ENCODE measurements around the gene R3HDM4. TPM values are rescaled to one million over a fixed set of nuclear protein-coding genes. Genes with fewer than 3 reads are reported as not detected.

R3HDM4 gene
- total and polyA plus RNA-seq, 9 of the 15 experiments (the other 6 are each of a cell fraction or from before 2014, with no cell fraction given): 3.2 to 154 (median 59.0) TPM

- TF ChIP-seq ATF2 (CRISPR knock-in tag; IDR thresholded peaks at IDR 0.05) (no peak), KAT7 (CRISPR knock-in tag; IDR thresholded peaks at IDR 0.05; ENCODE audit: borderline replicate concordance) (peak; percentile 78; the same call in 1 of the 2 replicates), STAT5A (IDR thresholded peaks at IDR 0.05; ENCODE audit: borderline replicate concordance, low read length) (no peak; the same call in 1 of the 2 replicates), ZBTB17 (CRISPR knock-in tag; IDR thresholded peaks at IDR 0.05) (peak; percentile 68; the same call in 1 of the 2 replicates), KLF6 (CRISPR knock-in tag; IDR thresholded peaks at IDR 0.05; ENCODE audit: borderline replicate concordance) (no peak), JUN (IDR thresholded peaks at IDR 0.05; ENCODE audit: borderline replicate concordance, low read depth, low read length) (peak; percentile 96), JUN (CRISPR knock-in tag; IDR thresholded peaks at IDR 0.05; ENCODE audit: borderline replicate concordance) (peak; percentile 38; the same call in 1 of the 2 replicates), FIP1L1 (IDR thresholded peaks at IDR 0.05; ENCODE audit: low read depth, low read length, poor library complexity, severe bottlenecking) (no peak), ZBTB33 (CRISPR knock-in tag; IDR thresholded peaks at IDR 0.05) (no peak), LEF1 (IDR thresholded peaks at IDR 0.05) (peak; percentile 83), ZNF12 (CRISPR knock-in tag; IDR thresholded peaks at IDR 0.05) (0 out of 2 replicates have a peak, but pooled peaks have one; percentile 42), ZBTB9 (CRISPR knock-in tag; IDR thresholded peaks at IDR 0.05) (peak; percentile 79; the same call in 1 of the 2 replicates), HOXB6 (CRISPR knock-in tag; IDR thresholded peaks at IDR 0.05; ENCODE audit: borderline replicate concordance) (no peak), SAFB2 (IDR thresholded peaks at IDR 0.05; ENCODE audit: borderline replicate concordance, low read depth, low read length, severe bottlenecking) (no peak), STAT6 (CRISPR knock-in tag; IDR thresholded peaks at IDR 0.05) (no peak), CBX5 (IDR thresholded peaks at IDR 0.05; ENCODE audit: borderline replicate concordance, low read depth) (0 out of 2 replicates have a peak, but pooled peaks have one; percentile 15), ZC3H8 (IDR thresholded peaks at IDR 0.05) (no peak), NCOA1 (IDR thresholded peaks at IDR 0.05; ENCODE audit: low read depth) (0 out of 2 replicates have a peak, but pooled peaks have one; percentile 26), TRIM28 (IDR thresholded peaks at IDR 0.05) (no peak), ZNF324 (CRISPR knock-in tag; IDR thresholded peaks at IDR 0.05) (0 out of 2 replicates have a peak, but pooled peaks have one; percentile 51), ZNF583 (CRISPR knock-in tag; IDR thresholded peaks at IDR 0.05) (0 out of 2 replicates have a peak, but pooled peaks have one; percentile 33)
Observed at GRCh38 chr19:958967-959855, 46.2 kb upstream of the R3HDM4 start (continued).

Data from K562 (cell line).